ENCODE results near the gene EZH2.

DNA sequence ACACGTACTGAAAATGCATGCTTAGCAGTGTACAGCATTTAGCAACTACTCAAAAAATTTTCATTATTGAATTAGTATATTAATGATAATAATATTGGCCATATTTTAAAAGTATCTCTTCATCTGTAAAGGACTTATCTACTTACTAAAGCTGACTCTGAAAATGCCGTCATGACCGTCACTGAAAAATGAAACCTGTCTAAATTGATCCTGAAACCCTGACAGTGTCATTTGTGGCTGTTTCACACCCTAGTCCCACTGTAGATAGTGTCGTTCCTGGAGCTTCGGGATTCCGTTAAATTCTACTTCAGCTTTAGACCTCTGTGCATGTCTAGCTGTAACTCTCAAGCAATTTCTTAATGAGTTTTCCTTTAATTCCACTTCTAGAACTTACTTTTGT, 35.8 kb upstream of the EZH2 start:
- no peak for TF ChIP-seq POLR2AphosphoS5 (IDR thresholded peaks at IDR 0.05; ENCODE audit: low read depth, low read length)
- no peak for TF ChIP-seq POLR2A (IDR thresholded peaks at IDR 0.05; ENCODE audit: low read depth, low read length)
- no peak for TF ChIP-seq TAF1 (IDR thresholded peaks at IDR 0.05; ENCODE audit: borderline replicate concordance, low read depth, low read length)

Data from GM12892 (cell line).